ENCODE data around the gene NDUFB8.
A peak's percentile ranks its signal among the peaks of the same experiment; 100 is the strongest.

NDUFB8 gene

GRCh38 chr10:100524206-100524605 is 5.5 kb downstream of the NDUFB8 start:
- TF ChIP-seq ZFP3 (CRISPR knock-in tag; IDR thresholded peaks at IDR 0.05), result no peak
- no peak for TF ChIP-seq GLIS3 (CRISPR knock-in tag; IDR thresholded peaks at IDR 0.05)
- TF ChIP-seq PATZ1 (CRISPR knock-in tag; IDR thresholded peaks at IDR 0.05; ENCODE audit: borderline replicate concordance), result no peak
- no peak for TF ChIP-seq ZC3H10 (CRISPR knock-in tag; IDR thresholded peaks at IDR 0.05)
- no peak for TF ChIP-seq ESRRG (CRISPR knock-in tag; IDR thresholded peaks at IDR 0.05)
- no peak for TF ChIP-seq POU6F1 (CRISPR knock-in tag; IDR thresholded peaks at IDR 0.05; ENCODE audit: borderline replicate concordance, low read depth)
- no peak for TF ChIP-seq ZNF8 (CRISPR knock-in tag; IDR thresholded peaks at IDR 0.05)
- no peak for ATAC-seq

GRCh38 chr10:100522945-100523344 is 6.7 kb downstream of the NDUFB8 start:
- TF ChIP-seq TSHZ2 (CRISPR knock-in tag; IDR thresholded peaks at IDR 0.05) (no peak), CSDC2 (CRISPR knock-in tag; IDR thresholded peaks at IDR 0.05) (no peak), ZNF70 (CRISPR knock-in tag; IDR thresholded peaks at IDR 0.05) (no peak), CREB5 (CRISPR knock-in tag; IDR thresholded peaks at IDR 0.05; ENCODE audit: low read depth) (no peak)
- ATAC-seq, result no peak

- no peak for ATAC-seq
- no peak for TF ChIP-seq ESRRG (CRISPR knock-in tag; IDR thresholded peaks at IDR 0.05)
- no peak for TF ChIP-seq TSHZ2 (CRISPR knock-in tag; IDR thresholded peaks at IDR 0.05)
Observed at GRCh38 chr10:100522107-100522801, 7.4 kb downstream of the NDUFB8 start.

GRCh38 chr10:100520811-100521210 is 8.9 kb downstream of the NDUFB8 start:
- ATAC-seq, result peak; percentile 14; the same call in 1 of the 3 replicates
- TF ChIP-seq ZNF8 (CRISPR knock-in tag; IDR thresholded peaks at IDR 0.05) (no peak), TCF4 (CRISPR knock-in tag; IDR thresholded peaks at IDR 0.05; ENCODE audit: borderline replicate concordance) (no peak), ZC3H10 (CRISPR knock-in tag; IDR thresholded peaks at IDR 0.05) (no peak), PATZ1 (CRISPR knock-in tag; IDR thresholded peaks at IDR 0.05; ENCODE audit: borderline replicate concordance) (no peak), CREB5 (CRISPR knock-in tag; IDR thresholded peaks at IDR 0.05; ENCODE audit: low read depth) (no peak), ARNTL (CRISPR knock-in tag; IDR thresholded peaks at IDR 0.05; ENCODE audit: borderline replicate concordance, low read depth) (no peak), SNAI2 (CRISPR knock-in tag; IDR thresholded peaks at IDR 0.05) (no peak), RARB (CRISPR knock-in tag; IDR thresholded peaks at IDR 0.05) (no peak), GLIS3 (CRISPR knock-in tag; IDR thresholded peaks at IDR 0.05) (no peak), CSRNP3 (CRISPR knock-in tag; IDR thresholded peaks at IDR 0.05) (no peak), POU6F1 (CRISPR knock-in tag; IDR thresholded peaks at IDR 0.05; ENCODE audit: borderline replicate concordance, low read depth) (no peak), ESRRG (CRISPR knock-in tag; IDR thresholded peaks at IDR 0.05) (no peak)

Data from SK-N-SH treated with all-trans-retinoic acid at 6 μM for 48 hours (cell line).